ENCODE measurements around the gene MRTO4.
"Not testable (repeated sequence)": the region's sequence is repeated elsewhere in the genome, so short reads cannot be mapped to it uniquely, and the experiment has no call there.

GRCh38 chr1:19304081-19304480 is 52.5 kb downstream of the MRTO4 start:
- not testable (repeated sequence) for TF ChIP-seq POLR2A (IDR thresholded peaks at IDR 0.05; ENCODE audit: low read length); GATA1 (IDR thresholded peaks at IDR 0.05; ENCODE audit: low read depth, low read length)
